CD14-positive monocyte (primary cell): ENCODE data around the gene NR6A1. TPM values are rescaled to one million over a fixed set of nuclear protein-coding genes. Genes with fewer than 3 reads are reported as not detected.

Experiments used
- DNase-seq, 3 donors: peaks; one replicate each; pipeline ENCODE4 v3.0.0-alpha.2; 2011 to 2022
- H2AFZ ChIP-seq: 2 replicates; pipeline ENCODE4 v1.6.0; 2012; ENCODE audit warnings: mild to moderate bottlenecking, low read depth, low read length, inconsistent platforms; ENCODE audit not compliant: insufficient read depth, poor library complexity, severe bottlenecking
- H3K27ac ChIP-seq, 2 donors: 1 replicate in 1 of 2; 2 replicates in 1 of 2; pipeline ENCODE4 v1.5.1; 2012 to 2013; ENCODE audit warnings: low read length in 2 of 2, control low read depth in 1 of 2, inconsistent platforms in 1 of 2, low read depth in 1 of 2, mild to moderate bottlenecking in 1 of 2
- H3K27me3 ChIP-seq, 2 donors: one replicate each; pipeline versions ENCODE4 v1.6.0 to v1.6.1; 2011 to 2013; ENCODE audit warnings: low read length in 2 of 2; ENCODE audit not compliant: control insufficient read depth in 2 of 2, insufficient read depth in 2 of 2
- H3K36me3 ChIP-seq, 2 donors: replicated peaks in 1 of 2; 1 replicate in 1 of 2; 2 replicates in 1 of 2; pipeline versions ENCODE4 v1.5.1 to v1.6.1; 2012 to 2013; ENCODE audit warnings: low read length in 2 of 2, control low read depth in 1 of 2, inconsistent platforms in 1 of 2, mild to moderate bottlenecking in 1 of 2; ENCODE audit not compliant: insufficient read depth in 2 of 2, control insufficient read depth in 1 of 2
- H3K4me1 ChIP-seq, 2 donors: 1 replicate in 1 of 2; 2 replicates in 1 of 2; pipeline versions ENCODE4 v1.5.1 to v1.6.1; 2012 to 2013; ENCODE audit warnings: low read length in 2 of 2, control low read depth in 1 of 2, inconsistent platforms in 1 of 2, mild to moderate bottlenecking in 1 of 2, moderate library complexity in 1 of 2; ENCODE audit not compliant: insufficient read depth in 2 of 2, control insufficient read depth in 1 of 2
- H3K4me2 ChIP-seq: replicated peaks from 2 replicates; pipeline ENCODE3; 2012; ENCODE audit warnings: low read length, moderate library complexity, mild to moderate bottlenecking; ENCODE audit not compliant: poor library complexity, severe bottlenecking; ENCODE audit errors: extremely low read depth
- H3K4me3 ChIP-seq, 3 experiments: fragments of 200-600 bp in 1 of 3; sonication (generic) in 1 of 3; replicated peaks in 1 of 3; 1 replicate in 2 of 3; 2 replicates in 1 of 3; pipeline ENCODE4 v1.5.1; 2011 to 2013; ENCODE audit warnings: low read length in 3 of 3, mild to moderate bottlenecking in 3 of 3, control low read depth in 2 of 3, low read depth in 2 of 3, inconsistent platforms in 1 of 3, moderate library complexity in 1 of 3
- H3K79me2 ChIP-seq: 2 replicates; pipeline ENCODE4 v1.6.0; 2012; ENCODE audit warnings: mild to moderate bottlenecking, control low read depth, inconsistent platforms, low read length, moderate library complexity; ENCODE audit not compliant: insufficient read depth
- H3K9ac ChIP-seq: 2 replicates; pipeline ENCODE4 v1.6.0; 2017; ENCODE audit warnings: low read length, mild to moderate bottlenecking; ENCODE audit not compliant: insufficient read depth, poor library complexity, severe bottlenecking
- H3K9me3 ChIP-seq, 2 donors: replicated peaks in 1 of 2; 1 replicate in 1 of 2; 2 replicates in 1 of 2; pipeline versions ENCODE4 v1.5.1 to v1.6.1; 2012 to 2013; ENCODE audit warnings: low read length in 2 of 2, control low read depth in 1 of 2; ENCODE audit not compliant: control insufficient read depth in 1 of 2, insufficient read depth in 1 of 2
- H4K20me1 ChIP-seq: 2 replicates; pipeline ENCODE4 v1.6.0; 2012; ENCODE audit warnings: mild to moderate bottlenecking, low read length, control low read depth, moderate library complexity; ENCODE audit not compliant: insufficient read depth
- H3K27ac Mint-ChIP-seq, 7 donors: one replicate each; pipeline ENCODE4 v1.8.0; 2020; ENCODE audit warnings: mild to moderate bottlenecking in 7 of 7, mixed read lengths in 7 of 7, moderate library complexity in 6 of 7, inconsistent platforms in 2 of 7
- H3K27me3 Mint-ChIP-seq, 3 donors: one replicate each; pipeline ENCODE4 v1.8.0; 2021 to 2022; ENCODE audit warnings: low read depth in 3 of 3, mild to moderate bottlenecking in 3 of 3, mixed read lengths in 3 of 3, moderate library complexity in 3 of 3, inconsistent platforms in 1 of 3
- H3K36me3 Mint-ChIP-seq, 2 donors: one replicate each; pipeline ENCODE4 v1.8.0; 2020; ENCODE audit warnings: mixed read lengths in 2 of 2, inconsistent platforms in 1 of 2, mild to moderate bottlenecking in 1 of 2
- H3K4me1 Mint-ChIP-seq: one replicate; pipeline ENCODE4 v1.8.0; 2020; ENCODE audit warnings: mild to moderate bottlenecking, mixed read lengths
- H3K4me3 Mint-ChIP-seq, 2 donors: one replicate each; pipeline ENCODE4 v1.8.0; 2020; ENCODE audit warnings: mild to moderate bottlenecking in 2 of 2, mixed read lengths in 2 of 2, moderate library complexity in 1 of 2
- H3K9me3 Mint-ChIP-seq, 7 donors: one replicate each; pipeline ENCODE4 v1.8.0; 2020 to 2022; ENCODE audit warnings: mixed read lengths in 7 of 7, mild to moderate bottlenecking in 6 of 7, moderate library complexity in 6 of 7, inconsistent platforms in 2 of 7
- CTCF ChIP-seq: fragments of 200-600 bp; IDR thresholded peaks from one replicate; pipeline ENCODE4 v1.8.0; 2022; ENCODE audit warnings: antibody characterized with exemption, mild to moderate bottlenecking
- whole genome bisulfite sequencing: methylation state at CpG from one replicate; pipeline ENCODE4 v1.1.5; 2013; ENCODE audit warnings: missing lambda C conversion rate; ENCODE audit not compliant: insufficient coverage; 5-methylcytosine and 5-hydroxymethylcytosine counted together
- intact Hi-C, 2 donors: fragments of 100-400 bp; cut with micrococcal nuclease; formaldehyde crosslinking; loops; one replicate each; pipeline versions ENCODE4 v1.15.0 to v1.15.1; 2023
- polyA plus RNA-seq, 3 donors: library from polyadenylated mRNA; depleted of rRNA in 1 of 3; unstranded in 2 of 3; stranded (reverse) in 1 of 3; fragments of 300-500 nt in 2 of 3; fragments of >200 nt in 1 of 3; fragmentation: Illumina TruSeq in 2 of 3; gene quantifications; 1 replicate in 2 of 3; 2 replicates in 1 of 3; pipeline ENCODE4 v1.2.3, GENCODE V29; 2012 to 2021

Gene NR6A1
- polyA plus RNA-seq, 3 donors, result 0.15 to 2.9 (median 0.28) TPM

GRCh38 chr9:124782661-124783574 is 11.8 kb upstream of the NR6A1 start:
- Histone ChIP-seq H3K9ac (no peak overlapping the region), H3K27ac (no peak overlapping the region), H4K20me1 (no peaks in the 10 kb centered on the region), H3K36me3 (no peaks in the 10 kb centered on the region), H3K27me3 (no peaks in the 10 kb centered on the region), H3K4me2 (no peak overlapping the region), H3K4me1 (peaks cover 24 to 35% of the 10 kb centered on the region in 2 donors), H3K79me2 (no peaks in the 10 kb centered on the region), H3K9me3 (no peaks in the 10 kb centered on the region), H3K4me3 (no peak overlapping the region), H2AFZ (no peak overlapping the region)
- Mint-ChIP-seq H3K4me3 (no peak overlapping the region), H3K36me3 (peaks cover 0 to 3% of the 10 kb centered on the region in 2 donors), H3K4me1 (peaks cover 31% of the 10 kb centered on the region), H3K27ac (no peak overlapping the region), H3K27me3 (peaks cover 2 to 7% (median 5%) of the 10 kb centered on the region in 3 donors), H3K9me3 (peaks cover 0 to 3% (median 0%) of the 10 kb centered on the region in 7 donors)
- DNase-seq, result no peak
- intact Hi-C loops, result no loop called here
- no peak for TF ChIP-seq CTCF
- 78% methylated on average over 5 of the region's 13 CpGs for WGBS

- peaks cover 0 to 3% of the 10 kb centered on the region in 2 donors for H3K36me3 Mint-ChIP-seq
- WGBS, result 93% methylated on average over 3 of the region's 3 CpGs
- H3K4me3 Mint-ChIP-seq, result no peak overlapping the region
- peak overlapping the region in 1 of 7 donors; percentile 38 for H3K27ac Mint-ChIP-seq
- H4K20me1 ChIP-seq, result no peaks in the 10 kb centered on the region
- intact Hi-C loops, result no loop called here
- H3K9ac ChIP-seq, result no peak overlapping the region
- peaks cover 4 to 13% (median 7%) of the 10 kb centered on the region in 3 donors for H3K27me3 Mint-ChIP-seq
- no peaks in the 10 kb centered on the region for H3K9me3 ChIP-seq
- peaks cover 0 to 3% (median 0%) of the 10 kb centered on the region in 7 donors for H3K9me3 Mint-ChIP-seq
- no peak overlapping the region for H3K27ac ChIP-seq
- H3K27me3 ChIP-seq, result peaks cover 0 to 5% of the 10 kb centered on the region in 2 donors
- no peak for DNase-seq
- no peak overlapping the region for H2AFZ ChIP-seq
- H3K79me2 ChIP-seq, result no peaks in the 10 kb centered on the region
- no peaks in the 10 kb centered on the region for H3K36me3 ChIP-seq
- no peak overlapping the region for H3K4me3 ChIP-seq
- H3K4me1 ChIP-seq, result peaks cover 28 to 42% of the 10 kb centered on the region in 2 donors
- no peak overlapping the region for H3K4me2 ChIP-seq
- H3K4me1 Mint-ChIP-seq, result peaks cover 35% of the 10 kb centered on the region
- TF ChIP-seq CTCF, result no peak
Measured at GRCh38 chr9:124781967-124782660, 11.0 kb upstream of the NR6A1 start.
